ENCODE data around the gene MAPRE3. TPM values are rescaled to one million over a fixed set of nuclear protein-coding genes. Genes with fewer than 3 reads are reported as not detected.
A peak's percentile ranks its signal among the peaks of the same experiment; 100 is the strongest.

Gene MAPRE3
- total RNA-seq, 1 experiment from 2014 or later: 11.6 TPM

- POLR2A ChIA-PET: no interaction called here
Observed at GRCh38 chr2:27042985-27043634, 72.7 kb downstream of the MAPRE3 start.

GRCh38 chr2:27049422-27050280, 79.2 kb downstream of the MAPRE3 start:
- BruUV-seq (replicated peaks): no TSS peak
- H3K9me3 ChIP-seq (ENCODE audit: control insufficient read depth, insufficient read depth, low read depth, low read length): no peaks in the 10 kb centered on the region
- ChIA-PET CTCF (interaction anchor here (0.8 to 1.3 kb wide), 2 partner anchors 88 to 142 kb away, joined by 3 to 5 read pairs; no protein-coding TSS in a partner anchor), POLR2A (interaction anchor here (0.6 to 1.5 kb wide), 2 partner anchors 22 to 61 kb away, joined by 3 to 6 read pairs; partner anchors contain the start of gene OST4)
- H3K4me1 ChIP-seq (ENCODE audit: control insufficient read depth, insufficient read depth, low read length): peaks cover 6% of the 10 kb centered on the region
- H3K27ac ChIP-seq (ENCODE audit: low read length): peak overlapping the region; percentile 82
- TF ChIP-seq REST (IDR thresholded peaks at IDR 0.05; ENCODE audit: insufficient read depth in 1 of 2, low read depth in 2 of 2, low read length in 1 of 2): no peak
- TF ChIP-seq TCF7L2 (IDR thresholded peaks at IDR 0.05; ENCODE audit: low read depth, low read length): no peak
- no peak for TF ChIP-seq SIN3A (IDR thresholded peaks at IDR 0.05; ENCODE audit: borderline replicate concordance, insufficient read depth, low read depth, low read length)
- no peak for TF ChIP-seq CTCF (IDR thresholded peaks at IDR 0.05)
- TF ChIP-seq POLR2AphosphoS5 (IDR thresholded peaks at IDR 0.05; ENCODE audit: low read depth, low read length): no peak
- intact Hi-C loops (cut with micrococcal nuclease; ENCODE audit: unreplicated experiment) (no loop called here), in situ Hi-C loops (cut with HindIII; ENCODE audit: low pct_unique_long_range_greater_than_20kb, low sequenced_read_pairs) (no loop called here)
- peak; percentile 19 for ATAC-seq
- DNase-seq (ENCODE audit: low read depth, low spot score): no peak
- H3K27me3 ChIP-seq (ENCODE audit: control insufficient read depth, insufficient read depth, low read length): no peaks in the 10 kb centered on the region
- peak overlapping the region; percentile 80 to 95 for H3K4me3 ChIP-seq (ENCODE audit: low read depth in 2 of 2, low read length in 2 of 2)
- H3K36me3 ChIP-seq (ENCODE audit: control insufficient read depth, insufficient read depth, low read length): peaks cover 3% of the 10 kb centered on the region

More at GRCh38 chr2:27042985-27043634, 72.7 kb downstream of the MAPRE3 start:
- Histone ChIP-seq H3K27ac (ENCODE audit: low read length) (no peak overlapping the region), H3K4me3 (ENCODE audit: low read depth in 2 of 2, low read length in 2 of 2) (no peak overlapping the region), H3K9me3 (ENCODE audit: control insufficient read depth, insufficient read depth, low read depth, low read length) (no peaks in the 10 kb centered on the region), H3K36me3 (ENCODE audit: control insufficient read depth, insufficient read depth, low read length) (peaks cover 3% of the 10 kb centered on the region), H3K27me3 (ENCODE audit: control insufficient read depth, insufficient read depth, low read length) (no peaks in the 10 kb centered on the region), H3K4me1 (ENCODE audit: control insufficient read depth, insufficient read depth, low read length) (no peaks in the 10 kb centered on the region)
- in situ Hi-C loops (cut with HindIII; ENCODE audit: low pct_unique_long_range_greater_than_20kb, low sequenced_read_pairs): no loop called here
- intact Hi-C loops (cut with micrococcal nuclease; ENCODE audit: unreplicated experiment): no loop called here
- CTCF ChIA-PET: interaction anchor here (0.6 kb wide), 1 partner anchor 197 kb away, joined by 3 read pairs; no protein-coding TSS in a partner anchor
- no TSS peak for BruUV-seq (replicated peaks)
- no peak for ATAC-seq
- DNase-seq (ENCODE audit: low read depth, low spot score): no peak
- no peak for TF ChIP-seq TCF7L2 (IDR thresholded peaks at IDR 0.05; ENCODE audit: low read depth, low read length)
- TF ChIP-seq REST (IDR thresholded peaks at IDR 0.05; ENCODE audit: insufficient read depth in 1 of 2, low read depth in 2 of 2, low read length in 1 of 2): no peak
